Heart right ventricle (tissue), 16 donors: ENCODE results near the gene CCR5. TPM values are rescaled to one million over a fixed set of nuclear protein-coding genes. Genes with fewer than 3 reads are reported as not detected.
A peak's percentile ranks its signal among the peaks of the same experiment; 100 is the strongest.

Experiments used
- ATAC-seq, 8 donors: fragments of 200-7000 bp; cut with Tn5 transposase; one replicate each; pipeline ENCODE4 v1.9.1; 2020; ENCODE audit warnings: mild to moderate bottlenecking in 8 of 8, moderate library complexity in 8 of 8, moderate number of reproducible peaks in 1 of 8
- DNase-seq, 2 donors: peaks; one replicate each; pipeline ENCODE4 v3.0.0-alpha.2; 2020
- H3K27ac ChIP-seq, 10 donors: fragments of 200-600 bp; sonication (generic) in 2 of 10; one replicate each; pipeline versions ENCODE4 v1.5.0 to v1.8.0; 2020 to 2022; ENCODE audit warnings: mild to moderate bottlenecking in 3 of 10
- H3K27me3 ChIP-seq, 7 donors: fragments of 200-600 bp; one replicate each; pipeline ENCODE4 v1.8.0; 2021 to 2022; ENCODE audit warnings: mild to moderate bottlenecking in 2 of 7
- H3K36me3 ChIP-seq, 9 donors: fragments of 200-600 bp; sonication (generic) in 1 of 9; one replicate each; pipeline versions ENCODE4 v1.5.0 to v1.8.0; 2020 to 2022; ENCODE audit warnings: mild to moderate bottlenecking in 2 of 9
- H3K4me1 ChIP-seq, 9 donors: fragments of 200-600 bp; sonication (generic) in 1 of 9; one replicate each; pipeline versions ENCODE4 v1.5.0 to v1.8.0; 2020 to 2022; ENCODE audit warnings: mild to moderate bottlenecking in 4 of 9
- H3K4me3 ChIP-seq, 10 donors: fragments of 200-600 bp; sonication (generic) in 2 of 10; one replicate each; pipeline versions ENCODE4 v1.5.0 to v1.8.0; 2020 to 2022; ENCODE audit warnings: mild to moderate bottlenecking in 7 of 10, moderate library complexity in 2 of 10
- H3K9me3 ChIP-seq, 11 donors: fragments of 200-600 bp in 10 of 11; sonication (generic) in 2 of 11; one replicate each; pipeline versions ENCODE4 v1.5.0 to v1.8.0; 2013 to 2022; ENCODE audit warnings: mild to moderate bottlenecking in 2 of 11, control low read depth in 1 of 11, moderate library complexity in 1 of 11
- CTCF ChIP-seq, 9 donors: fragments of 200-600 bp; sonication (generic) in 2 of 9; IDR thresholded peaks; one replicate each; pipeline versions ENCODE4 v1.5.0 to v1.8.0; 2021 to 2022; ENCODE audit warnings: antibody characterized with exemption in 9 of 9, mild to moderate bottlenecking in 5 of 9, moderate library complexity in 1 of 9
- WGBS, 2 donors: extraction: QIAGEN DNeasy Blood & Tissue Kit; methylation state at CpG; one replicate each; pipeline ENCODE4 v1.1.7; 2013; ENCODE audit warnings: inconsistent platforms in 1 of 2; 5-methylcytosine and 5-hydroxymethylcytosine counted together
- intact Hi-C, 10 donors: fragments of 100-400 bp; cut with DNase I; formaldehyde crosslinking; loops; one replicate each; pipeline versions ENCODE4 v1.11.1 to v1.14.2; 2022
- polyA plus RNA-seq, 2 donors: library from polyadenylated mRNA; stranded (reverse); fragments of 200-250 nt; gene quantifications; one replicate each; pipeline ENCODE4 v1.2.3, GENCODE V29; 2013
- total RNA-seq, 10 donors: library from RNA; stranded (reverse); fragmentation: NEBNext Ultra II Directional in 3 of 10; extraction: Animal tissue kit (Norgen Biotek cat#: 25700) in 3 of 10; gene quantifications; one replicate each; pipeline versions ENCODE4 v1.2.1 to v1.2.4, GENCODE V29; 2021 to 2023
- donor health status: Arrhythmogenic right ventricular cardiomyopathy.
- donor health status: ischemic (EF 13 %, LVEDD 7.1; RV severe dilation, severe dysfunction).
- donor health status: healthy with polysubstance abuse.
- donor health status: DM: no; HTN: yes; CAD: no.
- donor health status: DM: no; HTN: no; CAD: no.
- donor health status: ischemic (EF 25% LVEDD 6.9; RV normal size, moderate dysfunction).
- donor health status: ischemic (EF 25% LVEDD 5.7; RV mildly dilated, moderate dysfunction).
- donor health status: healthy.
- donor health status: DM: yes; HTN: yes; CAD: no.
- donor health status: Ischemic cardiomyopathy.
- donor health status: ischemic (EF 35%, LVEDD 5.7; RV mildly dilated, moderate dysfunction).
- donor health status: nonischemic (EF 11% LVEDD 7.7; RV severe dilation, severe dysfunction).
- donor health status: DM: yes; HTN: yes; CAD: no.
- donor health status: PGD.
- donor health status: ischemic (EF 29% LVEDD 5.4; RV normal size, mild dysfunction).
- donor health status: nonischemic (EF 23%, LVEDD 6.1; RV moderate dilation, normal function).

CCR5 gene
- total and polyA plus RNA-seq, 12 donors, result 0.17 to 7.2 (median 0.37) TPM

DNA sequence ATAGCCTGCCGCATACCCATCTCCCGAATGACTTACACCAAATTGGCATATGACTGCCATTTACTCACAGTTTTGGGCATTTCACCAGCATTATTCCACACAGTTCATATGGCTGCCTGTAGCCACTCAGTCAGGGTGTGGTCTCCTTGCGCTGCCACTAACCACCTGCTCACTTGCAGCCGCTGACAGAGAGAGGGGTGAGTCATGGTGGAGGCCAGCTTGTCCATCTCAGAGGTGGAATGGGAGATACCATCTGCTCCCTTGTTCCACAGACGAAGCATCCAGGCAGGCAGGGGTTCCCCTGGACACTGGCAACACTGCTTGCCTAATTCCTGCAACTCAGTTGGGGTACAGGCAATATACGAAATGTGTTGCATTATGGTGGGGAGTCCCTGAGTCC is 51.9 kb downstream of the CCR5 start:
- intact Hi-C loops, result loop anchor here in 2 of 10 donors (10.0 kb wide), 2 partner anchors 138 to 148 kb away; no protein-coding TSS in a partner anchor
- Histone ChIP-seq H3K9me3 (no peaks in the 10 kb centered on the region), H3K36me3 (no peaks in the 10 kb centered on the region), H3K27ac (no peak overlapping the region), H3K4me3 (no peak overlapping the region), H3K27me3 (no peaks in the 10 kb centered on the region), H3K4me1 (peaks cover 0 to 1% (median 0%) of the 10 kb centered on the region in 9 donors)
- ATAC-seq (peak in 1 of 8 donors; percentile 20), DNase-seq (no peak)
- 88 to 90% methylated on average over 6 of the region's 6 CpGs for WGBS, 2 donors
- no peak for TF ChIP-seq CTCF (IDR thresholded peaks at IDR 0.05)

DNA sequence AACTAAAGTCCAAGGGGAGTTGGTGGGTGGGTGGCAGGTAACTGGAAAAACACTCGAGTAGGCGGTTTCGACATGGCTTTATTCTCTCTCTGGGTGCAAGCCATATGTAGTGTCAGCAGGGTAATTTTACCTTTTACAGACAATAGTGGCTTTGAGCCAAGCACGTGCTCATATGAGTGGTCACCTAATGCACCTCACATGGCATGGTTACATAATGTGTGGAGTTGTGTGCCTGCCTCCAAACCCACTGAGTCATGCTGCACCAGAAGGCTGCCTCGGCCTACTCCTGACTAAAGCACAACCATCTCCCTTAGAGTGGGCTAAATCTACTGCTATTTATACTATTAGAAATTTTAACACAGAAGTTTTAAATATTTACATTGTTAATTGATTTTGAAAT is 52.8 kb downstream of the CCR5 start:
- 73 to 75% methylated on average over 5 of the region's 5 CpGs for WGBS, 2 donors
- Histone ChIP-seq H3K4me1 (peaks cover 0 to 7% (median 0%) of the 10 kb centered on the region in 9 donors), H3K27ac (no peak overlapping the region), H3K27me3 (no peaks in the 10 kb centered on the region), H3K9me3 (no peaks in the 10 kb centered on the region), H3K36me3 (no peaks in the 10 kb centered on the region), H3K4me3 (no peak overlapping the region)
- no peak for TF ChIP-seq CTCF (IDR thresholded peaks at IDR 0.05)
- intact Hi-C loops, result loop anchor here in 2 of 10 donors (10.0 kb wide), 2 partner anchors 139 to 149 kb away; no protein-coding TSS in a partner anchor
- ATAC-seq (no peak), DNase-seq (no peak)

Other genes with a start within 250 kb of the CCR5 start
- 10 to 100 TPM in 1 of 10 donors, 1 to 10 TPM in 7, under 1 TPM in 2; 0.66 to 24.9 (median 1.8) TPM for gene CCR1, start 162.6 kb upstream of the CCR5 start, total RNA-seq
- gene CCR1, start 162.6 kb upstream of the CCR5 start, polyA plus RNA-seq, result 1 to 10 TPM; 1.1 to 1.5 TPM
- under 1 TPM in 2 of 10 donors, not detected in 8; 0.61 to 0.67 TPM for gene CCR3, start 128.5 kb upstream of the CCR5 start, total RNA-seq
- not detected for gene CCR3, start 128.5 kb upstream of the CCR5 start, polyA plus RNA-seq
- 1 to 10 TPM in 2 of 10 donors, under 1 TPM in 8; 0.21 to 8.7 (median 0.67) TPM for gene CCR2, start 16.8 kb upstream of the CCR5 start, total RNA-seq
- gene CCR2, start 16.8 kb upstream of the CCR5 start, polyA plus RNA-seq, result under 1 TPM; 0.15 to 0.49 TPM
- gene CCRL2, start 36.3 kb downstream of the CCR5 start, total RNA-seq, result 1 to 10 TPM; 1.0 to 5.4 (median 1.7) TPM
- gene CCRL2, start 36.3 kb downstream of the CCR5 start, polyA plus RNA-seq, result 1 to 10 TPM; 1.8 to 1.9 TPM
- 1 to 10 TPM; 1.7 to 7.7 (median 3.1) TPM for gene LTF, start 94.0 kb downstream of the CCR5 start, total RNA-seq
- gene LTF, start 94.0 kb downstream of the CCR5 start, polyA plus RNA-seq, result 1 to 10 TPM; 2.6 to 3.0 TPM
- not detected for gene RTP3, start 127.0 kb downstream of the CCR5 start, total RNA-seq
- gene RTP3, start 127.0 kb downstream of the CCR5 start, polyA plus RNA-seq, result not detected
- gene LRRC2, start 195.4 kb downstream of the CCR5 start, total RNA-seq, result 100 to 1,000 TPM; 103 to 163 (median 128) TPM
- gene LRRC2, start 195.4 kb downstream of the CCR5 start, polyA plus RNA-seq, result 10 to 100 TPM; 10.7 to 49.8 TPM
- under 1 TPM in 1 of 10 donors, not detected in 9; 0.19 TPM for gene FAM240A, start 241.6 kb downstream of the CCR5 start, total RNA-seq
- gene FAM240A, start 241.6 kb downstream of the CCR5 start, polyA plus RNA-seq, result not detected